Neural progenitor cell (in vitro differentiated cells): ENCODE data around the gene GABRD. TPM values are rescaled to one million over a fixed set of nuclear protein-coding genes. Genes with fewer than 3 reads are reported as not detected.

Source experiments
- DNase-seq: peaks from one replicate; pipeline ENCODE4 v3.0.0-alpha.2; 2016; ENCODE audit warnings: low spot score
- H2AFZ ChIP-seq: fragments of 200-600 bp; sonication (generic); replicated peaks from 2 replicates; pipeline ENCODE4 v1.6.1; 2016; ENCODE audit warnings: antibody characterized with exemption
- H3F3A ChIP-seq: fragments of 200-600 bp; sonication (generic); 2 replicates; pipeline ENCODE4 v1.6.1; 2016; ENCODE audit warnings: antibody characterized with exemption, low read depth
- H3K27ac ChIP-seq: fragments of 200-600 bp; sonication (generic); 2 replicates; pipeline ENCODE4 v1.5.1; 2016; ENCODE audit warnings: mild to moderate bottlenecking
- H3K27me3 ChIP-seq: fragments of 200-600 bp; sonication (generic); 2 replicates; pipeline ENCODE4 v1.6.1; 2016; ENCODE audit warnings: mild to moderate bottlenecking, moderate library complexity
- H3K36me3 ChIP-seq: fragments of 200-600 bp; sonication (generic); 2 replicates; pipeline ENCODE4 v1.5.1; 2016
- H3K4me1 ChIP-seq: fragments of 200-600 bp; sonication (generic); 2 replicates; pipeline ENCODE4 v1.6.1; 2016; ENCODE audit warnings: mixed run types
- H3K4me2 ChIP-seq: fragments of 200-600 bp; sonication (generic); 2 replicates; pipeline ENCODE4 v1.6.1; 2016
- H3K4me3 ChIP-seq: fragments of 200-600 bp; sonication (generic); 2 replicates; pipeline ENCODE4 v1.5.1; 2016
- H3K79me2 ChIP-seq: fragments of 200-600 bp; sonication (generic); 2 replicates; pipeline ENCODE4 v1.6.1; 2016; ENCODE audit warnings: low read depth
- H3K9ac ChIP-seq: fragments of 200-600 bp; sonication (generic); 2 replicates; pipeline ENCODE4 v1.6.1; 2016
- H3K9me3 ChIP-seq: fragments of 200-600 bp; sonication (generic); 2 replicates; pipeline ENCODE4 v1.5.1; 2016; ENCODE audit warnings: low read depth
- H4K20me1 ChIP-seq: fragments of 200-600 bp; sonication (generic); 2 replicates; pipeline ENCODE4 v1.6.1; 2016; ENCODE audit warnings: low read depth
- H3K27ac Mint-ChIP-seq: 3 replicates; pipeline ENCODE4 v1.8.0; 2021; ENCODE audit warnings: mixed read lengths
- H3K27me3 Mint-ChIP-seq: 2 replicates; pipeline ENCODE4 v1.8.0; 2022; ENCODE audit warnings: low read depth, mild to moderate bottlenecking, inconsistent platforms, moderate library complexity, mixed read lengths; ENCODE audit not compliant: insufficient read depth
- H3K36me3 Mint-ChIP-seq: 3 replicates; pipeline ENCODE4 v1.8.0; 2021; ENCODE audit warnings: mixed read lengths
- H3K4me1 Mint-ChIP-seq: 3 replicates; pipeline ENCODE4 v1.8.0; 2021; ENCODE audit warnings: mixed read lengths
- H3K4me3 Mint-ChIP-seq: 3 replicates; pipeline ENCODE4 v1.8.0; 2021; ENCODE audit warnings: mild to moderate bottlenecking, moderate library complexity, mixed read lengths
- H3K9me3 Mint-ChIP-seq: 3 replicates; pipeline ENCODE4 v1.8.0; 2020; ENCODE audit warnings: mixed read lengths
- EZH2 ChIP-seq: fragments of 200-600 bp; sonication (generic); IDR thresholded peaks from 2 replicates; pipeline ENCODE4 v1.6.1; 2017; ENCODE audit warnings: antibody characterized with exemption, mild to moderate bottlenecking, moderate library complexity
- EZH2phosphoT487 ChIP-seq: fragments of 200-600 bp; sonication (generic); IDR thresholded peaks from 2 replicates; pipeline ENCODE4 v1.6.1; 2017; ENCODE audit warnings: antibody characterized with exemption
- total RNA-seq: library from RNA; depleted of rRNA; stranded (reverse); fragments of >200 nt; gene quantifications from 2 replicates; pipeline ENCODE4 v1.2.3, GENCODE V29; 2015; ENCODE audit warnings: low replicate concordance
- TF ChIP-seq, protein P1 (sequence below): fragments of 200-600 bp; sonication (generic); IDR thresholded peaks from 2 replicates; pipeline ENCODE4 v1.5.1; 2017; ENCODE audit warnings: antibody characterized with exemption, mild to moderate bottlenecking

The GABRD gene
- total RNA-seq, 1 donor from 2014 or later, result 0.45 TPM

DNA sequence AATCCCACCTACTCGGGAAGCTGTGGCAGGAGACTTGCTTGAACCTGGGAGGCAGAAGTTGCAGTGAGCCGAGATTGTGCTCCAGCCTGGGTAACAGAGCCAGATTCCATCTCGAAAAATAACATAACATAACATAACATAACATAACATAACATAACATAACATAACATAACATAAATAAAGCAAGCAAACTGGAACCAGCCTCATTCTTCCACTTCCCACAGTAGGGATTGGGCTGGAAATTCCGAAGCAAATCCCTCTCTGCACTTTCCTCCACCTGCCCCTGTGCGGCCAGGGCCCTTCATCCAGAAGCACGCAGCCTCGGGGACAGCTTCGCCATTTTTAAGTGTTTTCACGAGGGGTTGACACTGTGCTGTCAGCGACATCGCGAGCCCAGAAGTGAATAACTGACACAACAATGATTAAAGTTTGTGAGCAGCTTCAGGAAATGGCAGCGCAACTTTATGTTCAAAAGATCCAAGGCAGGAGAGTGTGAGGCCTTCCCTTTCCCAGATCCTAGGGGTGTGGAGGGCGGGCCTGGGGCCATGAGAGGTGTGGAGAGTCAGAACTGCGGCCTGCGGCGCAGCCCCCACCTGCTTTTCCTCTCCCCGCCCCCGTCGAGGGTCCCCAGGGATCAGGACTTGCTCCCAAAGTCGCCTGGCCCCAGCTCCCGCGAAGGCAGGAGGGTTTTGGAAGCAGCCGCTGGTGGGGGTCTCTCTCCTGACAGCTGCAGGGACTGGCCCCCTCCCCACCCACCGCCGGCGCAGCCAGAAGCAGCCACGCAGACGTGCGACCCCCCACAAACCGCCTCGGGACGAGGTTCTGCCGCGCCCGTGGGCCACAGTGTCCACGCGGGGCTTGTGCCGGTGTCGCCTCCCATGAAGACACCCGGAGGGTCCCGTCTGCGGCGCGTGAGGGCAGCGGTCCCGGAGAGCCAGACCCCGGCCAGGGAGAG, 651 bp upstream of the GABRD start:
- Histone ChIP-seq H3K79me2 (no peaks in the 10 kb centered on the region), H3K36me3 (no peaks in the 10 kb centered on the region), H3K4me2 (peak overlapping the region; percentile 64), H3K27me3 (peaks cover 81% of the 10 kb centered on the region), H3K9ac (no peak overlapping the region), H3K4me3 (peak overlapping the region; percentile 13), H3F3A (peaks cover 14% of the 10 kb centered on the region), H3K4me1 (peaks cover 9% of the 10 kb centered on the region), H3K27ac (no peak overlapping the region), H3K9me3 (no peaks in the 10 kb centered on the region), H2AFZ (no peak overlapping the region), H4K20me1 (peaks cover 27% of the 10 kb centered on the region)
- H3K27ac Mint-ChIP-seq, result peak overlapping the region; percentile 69
- peaks cover 15% of the 10 kb centered on the region for H3K4me1 Mint-ChIP-seq
- no peak for TF ChIP-seq EZH2
- no peak for TF ChIP-seq EZH2phosphoT487
- TF ChIP-seq, protein P1, sequence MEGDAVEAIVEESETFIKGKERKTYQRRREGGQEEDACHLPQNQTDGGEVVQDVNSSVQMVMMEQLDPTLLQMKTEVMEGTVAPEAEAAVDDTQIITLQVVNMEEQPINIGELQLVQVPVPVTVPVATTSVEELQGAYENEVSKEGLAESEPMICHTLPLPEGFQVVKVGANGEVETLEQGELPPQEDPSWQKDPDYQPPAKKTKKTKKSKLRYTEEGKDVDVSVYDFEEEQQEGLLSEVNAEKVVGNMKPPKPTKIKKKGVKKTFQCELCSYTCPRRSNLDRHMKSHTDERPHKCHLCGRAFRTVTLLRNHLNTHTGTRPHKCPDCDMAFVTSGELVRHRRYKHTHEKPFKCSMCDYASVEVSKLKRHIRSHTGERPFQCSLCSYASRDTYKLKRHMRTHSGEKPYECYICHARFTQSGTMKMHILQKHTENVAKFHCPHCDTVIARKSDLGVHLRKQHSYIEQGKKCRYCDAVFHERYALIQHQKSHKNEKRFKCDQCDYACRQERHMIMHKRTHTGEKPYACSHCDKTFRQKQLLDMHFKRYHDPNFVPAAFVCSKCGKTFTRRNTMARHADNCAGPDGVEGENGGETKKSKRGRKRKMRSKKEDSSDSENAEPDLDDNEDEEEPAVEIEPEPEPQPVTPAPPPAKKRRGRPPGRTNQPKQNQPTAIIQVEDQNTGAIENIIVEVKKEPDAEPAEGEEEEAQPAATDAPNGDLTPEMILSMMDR, result no peak
- peaks cover 33% of the 10 kb centered on the region for H3K27me3 Mint-ChIP-seq
- H3K4me3 Mint-ChIP-seq, result peak overlapping the region; percentile 86
- peak; percentile 30 for DNase-seq
- peaks cover 2% of the 10 kb centered on the region for H3K9me3 Mint-ChIP-seq
- H3K36me3 Mint-ChIP-seq, result peaks cover 3% of the 10 kb centered on the region

DNA sequence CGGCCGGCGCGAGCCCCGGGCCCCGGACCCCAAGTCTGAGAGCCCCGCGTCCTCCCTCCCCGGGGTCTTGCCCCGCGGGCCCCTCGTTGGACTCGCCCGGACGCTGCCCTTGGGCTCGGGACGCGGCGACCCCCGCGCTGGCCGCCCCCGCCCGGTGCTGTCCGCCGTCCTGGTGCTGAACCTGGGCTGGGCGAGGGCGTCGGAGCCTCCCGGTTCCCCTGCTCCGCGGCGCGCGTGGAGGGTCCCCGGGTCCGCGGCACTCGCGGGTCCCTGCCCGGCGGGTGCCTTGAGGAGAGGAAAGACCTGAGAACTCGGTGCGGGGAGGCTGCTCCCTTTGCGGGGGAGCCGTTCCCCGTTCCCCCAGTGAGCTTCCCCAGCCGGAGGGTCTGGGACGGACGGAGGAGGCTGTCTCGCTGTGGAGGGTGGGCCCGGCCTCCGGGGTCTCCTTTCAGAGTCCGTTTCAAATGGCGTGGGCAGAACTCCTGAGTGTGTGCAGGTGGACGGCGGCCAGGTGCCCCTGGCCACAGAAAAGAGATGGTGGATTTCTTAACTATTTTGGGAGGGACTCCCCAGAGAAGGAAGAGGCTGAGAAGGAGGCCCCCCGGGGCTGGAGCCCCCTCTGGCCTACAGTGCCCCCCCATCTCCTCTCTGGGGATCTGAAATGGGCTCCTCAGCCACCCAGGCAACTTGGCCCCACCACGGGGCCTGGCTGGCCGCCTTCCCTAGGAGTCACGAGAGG, 595 bp downstream of the GABRD start:
- peaks cover 11% of the 10 kb centered on the region for H3K4me1 Mint-ChIP-seq
- H3K4me1 ChIP-seq, result peaks cover 9% of the 10 kb centered on the region
- H3K27ac Mint-ChIP-seq, result no peak overlapping the region
- peak overlapping the region; percentile 35 for H3K4me3 Mint-ChIP-seq
- no peak overlapping the region for H3K27ac ChIP-seq
- DNase-seq, result peak; percentile 82
- no peaks in the 10 kb centered on the region for H3K36me3 ChIP-seq
- peaks cover 3% of the 10 kb centered on the region for H3K36me3 Mint-ChIP-seq
- no peaks in the 10 kb centered on the region for H3K79me2 ChIP-seq
- H4K20me1 ChIP-seq, result peaks cover 27% of the 10 kb centered on the region
- H3K4me3 ChIP-seq, result peak overlapping the region; percentile 36
- H3K4me2 ChIP-seq, result peak overlapping the region; percentile 77
- peaks cover 33% of the 10 kb centered on the region for H3K27me3 Mint-ChIP-seq
- peaks cover 81% of the 10 kb centered on the region for H3K27me3 ChIP-seq
- peaks cover 2% of the 10 kb centered on the region for H3K9me3 Mint-ChIP-seq
- H3K9me3 ChIP-seq, result no peaks in the 10 kb centered on the region
- H3F3A ChIP-seq, result peaks cover 14% of the 10 kb centered on the region
- H2AFZ ChIP-seq, result no peak overlapping the region
- H3K9ac ChIP-seq, result no peak overlapping the region
- TF ChIP-seq EZH2 (peak; percentile 74), EZH2phosphoT487 (no peak)

DNA sequence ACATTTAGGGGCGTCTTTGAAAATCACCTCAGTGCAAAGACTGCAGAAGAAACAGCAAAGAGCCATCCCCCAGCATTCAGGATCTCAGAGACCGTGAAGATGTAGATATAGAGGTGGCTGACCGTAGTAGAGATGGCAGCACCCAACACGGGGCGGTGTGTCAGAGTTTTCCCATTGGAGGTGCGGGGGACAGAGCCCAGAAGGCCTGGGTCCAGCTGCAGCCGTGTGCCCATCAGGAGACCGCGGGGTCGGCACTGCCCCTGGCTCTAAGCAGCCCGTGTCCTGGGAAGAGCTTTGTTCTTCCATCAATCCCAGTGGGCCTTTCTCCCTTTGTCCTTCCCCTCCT, 1.1 kb downstream of the GABRD start:
- H3K4me1 Mint-ChIP-seq, result peaks cover 9% of the 10 kb centered on the region
- no peak overlapping the region for H3K27ac Mint-ChIP-seq
- Histone ChIP-seq H3K4me2 (no peak overlapping the region), H3F3A (peaks cover 14% of the 10 kb centered on the region), H3K27ac (no peak overlapping the region), H2AFZ (no peak overlapping the region), H3K36me3 (no peaks in the 10 kb centered on the region), H3K4me1 (peaks cover 9% of the 10 kb centered on the region), H3K4me3 (no peak overlapping the region), H3K9me3 (no peaks in the 10 kb centered on the region), H3K79me2 (no peaks in the 10 kb centered on the region), H3K9ac (no peak overlapping the region), H4K20me1 (peaks cover 27% of the 10 kb centered on the region), H3K27me3 (peaks cover 76% of the 10 kb centered on the region)
- peaks cover 32% of the 10 kb centered on the region for H3K27me3 Mint-ChIP-seq
- H3K4me3 Mint-ChIP-seq, result peak overlapping the region; percentile 35
- peaks cover 2% of the 10 kb centered on the region for H3K9me3 Mint-ChIP-seq
- DNase-seq, result no peak
- peaks cover 3% of the 10 kb centered on the region for H3K36me3 Mint-ChIP-seq
- TF ChIP-seq, protein P1, result no peak
- TF ChIP-seq EZH2phosphoT487, result no peak
- TF ChIP-seq EZH2, result no peak
